Measurements from ENCODE around the gene SLC17A1.

- TF ChIP-seq HOMEZ (CRISPR knock-in tag; IDR thresholded peaks at IDR 0.05; ENCODE audit: low read depth) (no peak), EZH2 (conservative IDR thresholded peaks at IDR 0.05; ENCODE audit: low read depth, low read length) (no peak)
These were observed 67.2 kb downstream of the SLC17A1 start for GRCh38 chr6:25764611-25765010.

All from HepG2 (cell line).